Loucy (cell line): ENCODE data around the gene ATP10D.

Experiments used
- H2AFZ ChIP-seq: fragments of 200-600 bp; sonication (generic); 2 replicates; pipeline ENCODE4 v1.6.0; 2016; ENCODE audit warnings: antibody characterized with exemption, mild to moderate bottlenecking, low read length, moderate library complexity
- H3F3A ChIP-seq: fragments of 200-600 bp; 2 replicates; pipeline ENCODE4 v1.6.0; 2016; ENCODE audit warnings: antibody characterized with exemption, low read depth, mild to moderate bottlenecking
- H3K27me3 ChIP-seq: fragments of 200-600 bp; sonication (generic); 2 replicates; pipeline ENCODE4 v1.6.1; 2014; ENCODE audit warnings: low read length, mild to moderate bottlenecking; ENCODE audit not compliant: insufficient read depth, poor library complexity, severe bottlenecking
- H3K36me3 ChIP-seq: fragments of 200-600 bp; sonication (generic); 2 replicates; pipeline ENCODE4 v1.6.1; 2016; ENCODE audit warnings: low read length; ENCODE audit not compliant: insufficient read depth
- H3K4me1 ChIP-seq: fragments of 200-600 bp; sonication (generic); 2 replicates; pipeline ENCODE4 v1.5.1; 2014; ENCODE audit warnings: low read length, mild to moderate bottlenecking; ENCODE audit not compliant: insufficient read depth, poor library complexity, severe bottlenecking
- H3K4me2 ChIP-seq: fragments of 200-600 bp; sonication (generic); 2 replicates; pipeline ENCODE4 v1.6.0; 2014; ENCODE audit warnings: antibody characterized with exemption, low read length, low read depth, mild to moderate bottlenecking; ENCODE audit not compliant: poor library complexity, severe bottlenecking
- H3K4me3 ChIP-seq: fragments of 200-600 bp; sonication (generic); 2 replicates; pipeline ENCODE4 v1.5.1; 2014; ENCODE audit warnings: low read length, mild to moderate bottlenecking, mixed read lengths; ENCODE audit not compliant: poor library complexity, severe bottlenecking
- H3K79me2 ChIP-seq: fragments of 200-600 bp; sonication (generic); 2 replicates; pipeline ENCODE4 v1.6.1; 2014; ENCODE audit warnings: low read length; ENCODE audit not compliant: insufficient read depth
- H3K9ac ChIP-seq: fragments of 200-600 bp; sonication (generic); 2 replicates; pipeline ENCODE4 v1.6.0; 2014; ENCODE audit warnings: mild to moderate bottlenecking, low read depth, low read length, moderate library complexity; ENCODE audit not compliant: poor library complexity, severe bottlenecking
- H3K9me2 ChIP-seq: fragments of 200-600 bp; sonication (generic); replicated peaks from 2 replicates; pipeline ENCODE4 v1.6.1; 2016; ENCODE audit warnings: low read depth, low read length, mixed read lengths
- H3K9me3 ChIP-seq: fragments of 200-600 bp; sonication (generic); 2 replicates; pipeline ENCODE4 v1.6.1; 2014; ENCODE audit warnings: mild to moderate bottlenecking, antibody characterized with exemption, low read length, low read depth; ENCODE audit not compliant: insufficient read depth
- H4K20me1 ChIP-seq: fragments of 200-600 bp; sonication (generic); 2 replicates; pipeline ENCODE4 v1.6.0; 2014; ENCODE audit warnings: antibody characterized with exemption, low read length, mild to moderate bottlenecking; ENCODE audit not compliant: insufficient read depth, poor library complexity, severe bottlenecking
- EZH2phosphoT487 ChIP-seq: fragments of 200-600 bp; IDR thresholded peaks from 2 replicates; pipeline ENCODE4 v1.6.1; 2018; ENCODE audit warnings: antibody characterized with exemption, mild to moderate bottlenecking, moderate library complexity, borderline replicate concordance
- TF ChIP-seq, protein P1 (sequence below): fragments of 200-600 bp; sonication (generic); conservative IDR thresholded peaks from 2 replicates; pipeline ENCODE4 v1.5.1; 2014; ENCODE audit warnings: mild to moderate bottlenecking, antibody characterized with exemption, low read length

ATP10D gene

DNA sequence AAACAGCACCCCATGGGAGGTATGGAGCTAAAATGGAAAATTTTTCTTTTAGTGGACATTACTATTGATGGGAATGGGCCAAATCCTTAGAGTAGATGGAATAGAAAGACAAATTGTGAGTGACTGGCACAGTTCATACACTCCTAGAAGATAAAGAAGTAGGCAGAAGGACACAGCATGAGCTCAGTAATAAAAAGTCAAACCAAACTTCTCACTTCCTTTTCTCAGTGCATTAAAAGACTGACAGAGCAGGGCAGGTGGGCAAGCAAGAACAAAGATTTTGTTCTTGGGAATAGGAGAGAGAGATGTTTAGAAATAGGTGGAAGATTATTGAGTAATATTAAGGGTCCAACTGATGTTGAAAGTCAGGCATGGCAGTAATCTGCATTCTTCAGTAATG lies 132.5 kb downstream of the ATP10D start:
- Histone ChIP-seq H4K20me1 (no peaks in the 10 kb centered on the region), H3K36me3 (no peaks in the 10 kb centered on the region), H3K79me2 (no peaks in the 10 kb centered on the region), H3K9me3 (no peaks in the 10 kb centered on the region), H3K9me2 (no peaks in the 10 kb centered on the region), H3K4me3 (no peak overlapping the region), H3K27me3 (no peaks in the 10 kb centered on the region), H3F3A (no peaks in the 10 kb centered on the region), H3K9ac (no peak overlapping the region), H3K4me2 (no peak overlapping the region), H2AFZ (no peak overlapping the region), H3K4me1 (no peaks in the 10 kb centered on the region)
- TF ChIP-seq, protein P1, sequence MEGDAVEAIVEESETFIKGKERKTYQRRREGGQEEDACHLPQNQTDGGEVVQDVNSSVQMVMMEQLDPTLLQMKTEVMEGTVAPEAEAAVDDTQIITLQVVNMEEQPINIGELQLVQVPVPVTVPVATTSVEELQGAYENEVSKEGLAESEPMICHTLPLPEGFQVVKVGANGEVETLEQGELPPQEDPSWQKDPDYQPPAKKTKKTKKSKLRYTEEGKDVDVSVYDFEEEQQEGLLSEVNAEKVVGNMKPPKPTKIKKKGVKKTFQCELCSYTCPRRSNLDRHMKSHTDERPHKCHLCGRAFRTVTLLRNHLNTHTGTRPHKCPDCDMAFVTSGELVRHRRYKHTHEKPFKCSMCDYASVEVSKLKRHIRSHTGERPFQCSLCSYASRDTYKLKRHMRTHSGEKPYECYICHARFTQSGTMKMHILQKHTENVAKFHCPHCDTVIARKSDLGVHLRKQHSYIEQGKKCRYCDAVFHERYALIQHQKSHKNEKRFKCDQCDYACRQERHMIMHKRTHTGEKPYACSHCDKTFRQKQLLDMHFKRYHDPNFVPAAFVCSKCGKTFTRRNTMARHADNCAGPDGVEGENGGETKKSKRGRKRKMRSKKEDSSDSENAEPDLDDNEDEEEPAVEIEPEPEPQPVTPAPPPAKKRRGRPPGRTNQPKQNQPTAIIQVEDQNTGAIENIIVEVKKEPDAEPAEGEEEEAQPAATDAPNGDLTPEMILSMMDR: no peak
- no peak for TF ChIP-seq EZH2phosphoT487

DNA sequence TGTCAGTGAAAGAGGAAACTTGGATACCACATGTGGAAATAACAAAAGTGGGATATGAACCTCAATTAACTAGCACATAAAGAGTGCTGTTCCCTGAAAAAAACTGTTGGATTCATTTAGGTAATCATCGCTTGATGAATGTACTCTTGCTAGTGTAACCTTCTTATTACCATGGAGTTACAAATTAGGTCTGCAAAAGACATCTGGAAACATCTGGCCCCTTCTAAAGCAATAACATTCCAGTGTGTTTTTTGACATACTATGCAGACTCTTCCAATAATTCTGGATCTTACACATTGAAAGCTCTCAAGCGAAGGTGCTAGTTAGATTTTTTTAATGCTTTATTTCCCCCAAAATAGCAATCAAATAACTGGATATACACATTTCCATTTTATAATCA lies 134.6 kb downstream of the ATP10D start:
- Histone ChIP-seq H4K20me1 (no peaks in the 10 kb centered on the region), H3K9ac (no peak overlapping the region), H3K36me3 (no peaks in the 10 kb centered on the region), H3K4me3 (no peak overlapping the region), H3F3A (no peaks in the 10 kb centered on the region), H3K27me3 (no peaks in the 10 kb centered on the region), H3K9me2 (no peaks in the 10 kb centered on the region), H3K9me3 (no peaks in the 10 kb centered on the region), H3K4me1 (no peaks in the 10 kb centered on the region), H2AFZ (no peak overlapping the region), H3K4me2 (no peak overlapping the region), H3K79me2 (no peaks in the 10 kb centered on the region)
- TF ChIP-seq, protein P1: no peak
- no peak for TF ChIP-seq EZH2phosphoT487

DNA sequence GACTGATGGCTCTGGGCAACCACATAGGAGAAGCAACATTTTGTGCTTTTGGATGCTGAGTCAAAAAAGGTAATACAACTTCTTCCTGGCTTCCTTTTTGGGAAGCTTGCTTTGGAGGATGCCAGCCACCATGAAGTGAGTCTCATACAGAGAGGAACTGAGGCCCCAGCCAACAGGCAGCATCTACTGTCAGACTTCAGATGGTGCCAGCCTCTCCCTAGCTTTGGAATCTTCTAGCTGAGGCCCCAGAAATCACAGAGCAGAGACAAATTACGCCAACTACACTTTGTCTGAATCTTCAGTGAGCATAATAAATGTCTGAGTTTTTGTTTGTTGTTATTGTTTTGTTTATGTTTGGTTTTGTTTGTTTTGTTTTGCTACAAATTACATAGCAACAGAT lies 136.1 kb downstream of the ATP10D start:
- H3K9me3 ChIP-seq: no peaks in the 10 kb centered on the region
- no peak overlapping the region for H3K4me3 ChIP-seq
- H3K79me2 ChIP-seq: no peaks in the 10 kb centered on the region
- no peak overlapping the region for H3K9ac ChIP-seq
- H3F3A ChIP-seq: no peaks in the 10 kb centered on the region
- no peaks in the 10 kb centered on the region for H3K9me2 ChIP-seq
- H3K27me3 ChIP-seq: no peaks in the 10 kb centered on the region
- no peak overlapping the region for H3K4me2 ChIP-seq
- H3K36me3 ChIP-seq: no peaks in the 10 kb centered on the region
- no peak overlapping the region for H2AFZ ChIP-seq
- H4K20me1 ChIP-seq: no peaks in the 10 kb centered on the region
- peaks cover 3% of the 10 kb centered on the region for H3K4me1 ChIP-seq
- TF ChIP-seq, protein P1: no peak
- no peak for TF ChIP-seq EZH2phosphoT487
